ENCODE measurements around the gene MINDY4B. TPM values are rescaled to one million over a fixed set of nuclear protein-coding genes. Genes with fewer than 3 reads are reported as not detected.

MINDY4B gene
- total RNA-seq, 3 donors from 2014 or later (not counting 1 experiment from before 2014, with no cell fraction given), result not detected

DNA sequence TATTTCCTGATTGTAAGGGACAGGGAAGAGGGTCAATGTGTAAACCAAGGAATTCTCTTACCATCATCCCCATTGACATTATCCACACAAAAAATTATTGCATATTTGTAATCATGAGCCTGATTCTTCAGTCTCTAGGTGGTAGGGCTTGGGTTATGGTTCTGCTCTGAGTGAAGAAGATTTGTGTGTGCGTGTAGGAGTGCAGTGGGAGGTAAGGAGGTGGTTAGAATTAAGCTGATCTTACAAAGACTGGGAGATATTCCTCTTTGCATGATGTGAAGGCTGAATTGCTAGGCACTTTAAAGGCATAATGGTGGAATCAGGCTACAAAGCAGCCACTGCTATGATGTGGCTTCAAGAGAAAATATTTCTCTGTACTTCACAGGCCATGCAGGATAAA, 23.0 kb upstream of the MINDY4B start:
- no peak overlapping the region for H3K4me3 ChIP-seq (ENCODE audit: low read length)
- TF ChIP-seq, protein P1, sequence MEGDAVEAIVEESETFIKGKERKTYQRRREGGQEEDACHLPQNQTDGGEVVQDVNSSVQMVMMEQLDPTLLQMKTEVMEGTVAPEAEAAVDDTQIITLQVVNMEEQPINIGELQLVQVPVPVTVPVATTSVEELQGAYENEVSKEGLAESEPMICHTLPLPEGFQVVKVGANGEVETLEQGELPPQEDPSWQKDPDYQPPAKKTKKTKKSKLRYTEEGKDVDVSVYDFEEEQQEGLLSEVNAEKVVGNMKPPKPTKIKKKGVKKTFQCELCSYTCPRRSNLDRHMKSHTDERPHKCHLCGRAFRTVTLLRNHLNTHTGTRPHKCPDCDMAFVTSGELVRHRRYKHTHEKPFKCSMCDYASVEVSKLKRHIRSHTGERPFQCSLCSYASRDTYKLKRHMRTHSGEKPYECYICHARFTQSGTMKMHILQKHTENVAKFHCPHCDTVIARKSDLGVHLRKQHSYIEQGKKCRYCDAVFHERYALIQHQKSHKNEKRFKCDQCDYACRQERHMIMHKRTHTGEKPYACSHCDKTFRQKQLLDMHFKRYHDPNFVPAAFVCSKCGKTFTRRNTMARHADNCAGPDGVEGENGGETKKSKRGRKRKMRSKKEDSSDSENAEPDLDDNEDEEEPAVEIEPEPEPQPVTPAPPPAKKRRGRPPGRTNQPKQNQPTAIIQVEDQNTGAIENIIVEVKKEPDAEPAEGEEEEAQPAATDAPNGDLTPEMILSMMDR (IDR thresholded peaks at IDR 0.05), result no peak
- no peaks in the 10 kb centered on the region for H3K27me3 ChIP-seq (ENCODE audit: control insufficient read depth, insufficient read depth, low read length)
- Mint-ChIP-seq H3K4me3 (no peak overlapping the region), H3K9me3 (no peaks in the 10 kb centered on the region), H3K4me1 (peaks cover 9% of the 10 kb centered on the region in 2 donors), H3K27ac (no peak overlapping the region), H3K36me3 (no peaks in the 10 kb centered on the region), H3K27me3 (ENCODE audit: low read depth in 2 of 2) (peaks cover 11 to 22% of the 10 kb centered on the region in 2 donors)
- DNase-seq (no peak), ATAC-seq (no peak)
- peaks cover 8% of the 10 kb centered on the region for H3K4me1 ChIP-seq (ENCODE audit: control insufficient read depth, insufficient read depth, low read length)
- no peaks in the 10 kb centered on the region for H3K36me3 ChIP-seq (ENCODE audit: control insufficient read depth, insufficient read depth, low read length)
- 82% methylated on average over 1 of the region's 1 CpG for WGBS (ENCODE audit: insufficient coverage)
- intact Hi-C loops (cut with micrococcal nuclease), result loop anchor here (5.0 kb wide), 1 partner anchor 219 kb away; no protein-coding TSS in a partner anchor
- no peak overlapping the region for H3K27ac ChIP-seq (ENCODE audit: low read length)
- H3K9me3 ChIP-seq (ENCODE audit: control insufficient read depth, insufficient read depth, low read length), result no peaks in the 10 kb centered on the region

DNA sequence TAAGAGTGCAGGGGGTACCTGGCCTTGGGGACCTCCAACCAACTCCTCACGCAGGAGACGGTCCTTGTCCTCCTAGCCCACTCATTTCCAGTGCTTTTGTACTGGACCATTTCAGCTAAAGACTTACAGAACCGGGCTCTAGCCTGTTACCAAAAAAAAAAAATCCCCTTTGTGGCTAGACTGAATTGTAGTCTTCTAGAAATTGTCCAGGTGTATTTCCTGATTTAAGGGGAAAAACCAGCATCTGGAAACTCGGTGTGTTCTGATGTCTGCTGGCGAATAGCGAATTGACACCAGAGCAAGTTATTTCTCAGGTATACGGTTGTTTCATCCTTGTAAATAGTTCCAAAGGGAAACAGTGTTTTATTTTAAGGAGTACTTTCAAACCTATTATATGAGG, 21.1 kb upstream of the MINDY4B start:
- H3K9me3 Mint-ChIP-seq, result no peaks in the 10 kb centered on the region
- TF ChIP-seq, protein P1 (IDR thresholded peaks at IDR 0.05), result no peak
- H3K27ac ChIP-seq (ENCODE audit: low read length), result no peak overlapping the region
- H3K27me3 Mint-ChIP-seq (ENCODE audit: low read depth in 2 of 2), result peaks cover 3 to 16% of the 10 kb centered on the region in 2 donors
- 72% methylated on average over 7 of the region's 7 CpGs for WGBS (ENCODE audit: insufficient coverage)
- peaks cover 2% of the 10 kb centered on the region for H3K27me3 ChIP-seq (ENCODE audit: control insufficient read depth, insufficient read depth, low read length)
- DNase-seq (no peak), ATAC-seq (no peak)
- no peak overlapping the region for H3K4me3 ChIP-seq (ENCODE audit: low read length)
- no peak overlapping the region for H3K4me3 Mint-ChIP-seq
- peaks cover 9% of the 10 kb centered on the region in 2 donors for H3K4me1 Mint-ChIP-seq
- peaks cover 8% of the 10 kb centered on the region for H3K4me1 ChIP-seq (ENCODE audit: control insufficient read depth, insufficient read depth, low read length)
- H3K27ac Mint-ChIP-seq, result no peak overlapping the region
- no peaks in the 10 kb centered on the region for H3K9me3 ChIP-seq (ENCODE audit: control insufficient read depth, insufficient read depth, low read length)
- intact Hi-C loops (cut with micrococcal nuclease), result loop anchor here (5.0 kb wide), 1 partner anchor 221 kb away; no protein-coding TSS in a partner anchor
- H3K36me3 Mint-ChIP-seq, result no peaks in the 10 kb centered on the region
- no peaks in the 10 kb centered on the region for H3K36me3 ChIP-seq (ENCODE audit: control insufficient read depth, insufficient read depth, low read length)

DNA sequence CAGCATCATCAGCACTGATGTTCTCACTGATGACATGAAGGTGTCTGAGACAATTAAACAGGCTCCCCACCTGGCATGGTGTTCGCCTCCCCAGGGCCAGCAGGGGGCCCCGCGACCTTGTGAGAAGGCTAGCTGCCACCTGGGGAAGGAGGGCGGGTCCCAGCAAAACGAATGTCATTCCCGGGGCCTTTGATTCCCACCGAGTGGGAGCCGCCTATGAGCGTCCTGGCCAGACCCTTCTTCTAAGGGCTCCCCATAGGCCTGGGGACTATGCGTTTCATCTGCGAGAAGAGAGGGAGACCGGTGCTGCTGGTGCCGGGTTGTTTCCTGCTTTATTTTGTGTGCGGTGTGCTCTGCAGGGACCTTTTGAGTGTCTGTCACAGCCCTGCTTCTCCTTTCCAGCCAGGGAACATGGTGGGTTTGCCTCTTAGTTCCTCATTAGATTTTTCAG, 20.5 kb upstream of the MINDY4B start:
- Mint-ChIP-seq H3K4me1 (peaks cover 9% of the 10 kb centered on the region in 2 donors), H3K36me3 (no peaks in the 10 kb centered on the region), H3K4me3 (peak overlapping the region; percentile 25), H3K27ac (no peak overlapping the region), H3K9me3 (no peaks in the 10 kb centered on the region), H3K27me3 (ENCODE audit: low read depth in 2 of 2) (peaks cover 3 to 16% of the 10 kb centered on the region in 2 donors)
- Histone ChIP-seq H3K36me3 (ENCODE audit: control insufficient read depth, insufficient read depth, low read length) (no peaks in the 10 kb centered on the region), H3K9me3 (ENCODE audit: control insufficient read depth, insufficient read depth, low read length) (no peaks in the 10 kb centered on the region), H3K27ac (ENCODE audit: low read length) (no peak overlapping the region), H3K4me3 (ENCODE audit: low read length) (no peak overlapping the region), H3K27me3 (ENCODE audit: control insufficient read depth, insufficient read depth, low read length) (peaks cover 2% of the 10 kb centered on the region), H3K4me1 (ENCODE audit: control insufficient read depth, insufficient read depth, low read length) (peaks cover 8% of the 10 kb centered on the region)
- peak; percentile 37 to 82 (median 47) for ATAC-seq
- intact Hi-C loops (cut with micrococcal nuclease), result loop anchor here (5.0 kb wide), 1 partner anchor 222 kb away; no protein-coding TSS in a partner anchor
- TF ChIP-seq, protein P1 (IDR thresholded peaks at IDR 0.05), result peak; percentile 52
- 3% methylated on average over 14 of the region's 14 CpGs for whole genome bisulfite sequencing (ENCODE audit: insufficient coverage)
- DNase-seq, result peak; percentile 23 to 57

DNA sequence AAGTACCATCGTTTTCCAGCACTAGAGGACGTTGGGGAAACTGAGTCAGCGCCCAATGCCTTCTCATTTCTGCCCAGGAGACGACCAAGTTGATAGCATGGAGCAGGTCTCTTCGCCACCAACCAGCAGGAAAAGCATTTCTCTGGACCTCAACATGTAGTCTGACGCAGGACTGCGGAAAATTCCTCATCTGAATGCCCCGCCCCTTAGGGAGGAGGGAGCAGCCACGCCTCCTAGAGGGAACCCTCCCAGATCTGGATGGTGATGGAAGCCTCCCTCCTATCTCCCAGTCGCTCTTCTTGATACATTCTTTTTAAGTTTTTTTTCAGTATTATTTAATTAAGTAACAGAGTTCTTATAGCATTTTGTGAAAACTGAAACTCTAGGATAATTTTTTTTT, 17.4 kb upstream of the MINDY4B start:
- TF ChIP-seq, protein P1 (IDR thresholded peaks at IDR 0.05), result no peak

More for the DNA sequence above, 17.4 kb upstream of the MINDY4B start:
- Histone ChIP-seq H3K36me3 (ENCODE audit: control insufficient read depth, insufficient read depth, low read length) (no peaks in the 10 kb centered on the region), H3K9me3 (ENCODE audit: control insufficient read depth, insufficient read depth, low read length) (no peaks in the 10 kb centered on the region), H3K27me3 (ENCODE audit: control insufficient read depth, insufficient read depth, low read length) (peaks cover 2% of the 10 kb centered on the region), H3K4me3 (ENCODE audit: low read length) (no peak overlapping the region), H3K27ac (ENCODE audit: low read length) (no peak overlapping the region), H3K4me1 (ENCODE audit: control insufficient read depth, insufficient read depth, low read length) (peaks cover 8% of the 10 kb centered on the region)
- no peak overlapping the region for H3K27ac Mint-ChIP-seq
- peaks cover 9% of the 10 kb centered on the region in 2 donors for H3K4me1 Mint-ChIP-seq
- no peaks in the 10 kb centered on the region for H3K36me3 Mint-ChIP-seq
- no peaks in the 10 kb centered on the region for H3K9me3 Mint-ChIP-seq
- DNase-seq (no peak), ATAC-seq (no peak)
- intact Hi-C loops (cut with micrococcal nuclease), result no loop called here
- H3K27me3 Mint-ChIP-seq (ENCODE audit: low read depth in 2 of 2), result peaks cover 20 to 38% of the 10 kb centered on the region in 2 donors
- H3K4me3 Mint-ChIP-seq, result no peak overlapping the region
- 90% methylated on average over 9 of the region's 10 CpGs for WGBS (ENCODE audit: insufficient coverage)
